Caco-2 (cell line): Measurements from ENCODE around the gene ATXN7L2. TPM values are rescaled to one million over a fixed set of nuclear protein-coding genes. Genes with fewer than 3 reads are reported as not detected.

Experiments
- BruUV-seq: library from RNA; stranded (reverse); fragments of 400-500 nt; replicated peaks from 2 replicates; lab custom pipeline; 2021; lab: Mats Ljungman, UMichigan
- CTCF ChIA-PET: fragments of 300-600 bp; sonication (Branson Sonifier 250); formaldehyde crosslinking; loops from one replicate; lab custom pipeline; 2022; ENCODE audit warnings: antibody characterized with exemption; lab: Charles Lee
- POLR2A ChIA-PET: fragments of 300-600 bp; sonication (Branson Sonifier 250); formaldehyde crosslinking; loops from one replicate; lab custom pipeline; 2022; ENCODE audit warnings: antibody characterized with exemption; lab: Charles Lee
- DNase-seq, 2 experiments: peaks; one replicate each; pipeline versions ENCODE4 v3.0.0 to v3.0.0-alpha.2; 2020 to 2022
- H3K27me3 ChIP-seq: replicated peaks from 2 replicates; pipeline ENCODE4 v1.6.0; 2011; ENCODE audit warnings: low read length; ENCODE audit not compliant: control insufficient read depth, insufficient read depth
- H3K36me3 ChIP-seq: 2 replicates; pipeline ENCODE4 v1.5.1; 2011; ENCODE audit warnings: low read length; ENCODE audit not compliant: control insufficient read depth, insufficient read depth
- H3K4me1 ChIP-seq: fragments of 250-450 bp; sonication (Bioruptor Pico); 2 replicates; pipeline ENCODE4 v1.5.1; 2020; ENCODE audit warnings: mild to moderate bottlenecking
- H3K4me3 ChIP-seq: 2 replicates; pipeline ENCODE4 v1.5.1; 2011; ENCODE audit warnings: low read depth, mild to moderate bottlenecking, control low read depth, low read length
- H3K9me3 ChIP-seq: fragments of 250-450 bp; sonication (Bioruptor Pico); 2 replicates; pipeline ENCODE4 v1.5.1; 2020; ENCODE audit warnings: mild to moderate bottlenecking, moderate library complexity
- H3K27ac Mint-ChIP-seq: one replicate; pipeline ENCODE4 v1.8.0; 2022; ENCODE audit warnings: mixed read lengths; ENCODE audit not compliant: unreplicated experiment
- H3K27me3 Mint-ChIP-seq: one replicate; pipeline ENCODE4 v1.8.0; 2022; ENCODE audit warnings: mixed read lengths; ENCODE audit not compliant: insufficient read depth, unreplicated experiment
- H3K36me3 Mint-ChIP-seq: one replicate; pipeline ENCODE4 v1.8.0; 2022; ENCODE audit warnings: mild to moderate bottlenecking, mixed read lengths; ENCODE audit not compliant: insufficient read depth, unreplicated experiment
- H3K4me1 Mint-ChIP-seq: one replicate; pipeline ENCODE4 v1.8.0; 2022; ENCODE audit warnings: low read depth, mixed read lengths; ENCODE audit not compliant: unreplicated experiment
- H3K4me3 Mint-ChIP-seq: one replicate; pipeline ENCODE4 v1.8.0; 2022; ENCODE audit warnings: mild to moderate bottlenecking, moderate library complexity, mixed read lengths; ENCODE audit not compliant: unreplicated experiment
- H3K9me3 Mint-ChIP-seq: one replicate; pipeline ENCODE4 v1.8.0; 2022; ENCODE audit warnings: mixed read lengths; ENCODE audit not compliant: unreplicated experiment
- CTCF ChIP-seq, 2 experiments: fragments of 200-600 bp in 1 of 2; IDR thresholded peaks; 1 replicate in 1 of 2; 2 replicates in 1 of 2; pipeline versions ENCODE4 v1.5.1 to v1.8.0; 2011 to 2022; ENCODE audit warnings: antibody characterized with exemption in 1 of 2, control low read depth in 1 of 2, inconsistent platforms in 1 of 2, low read depth in 1 of 2, low read length in 1 of 2, mild to moderate bottlenecking in 1 of 2, moderate library complexity in 1 of 2; ENCODE audit not compliant: insufficient read depth in 1 of 2, severe bottlenecking in 1 of 2, unreplicated experiment in 1 of 2
- intact Hi-C: fragments of 100-400 bp; cut with micrococcal nuclease; formaldehyde crosslinking; loops from one replicate; pipeline ENCODE4 v1.10.0; 2022; ENCODE audit not compliant: unreplicated experiment
- total RNA-seq: library from RNA; stranded (reverse); gene quantifications from 2 replicates; pipeline ENCODE4 v1.2.3, GENCODE V29; 2022

The ATXN7L2 gene
- total RNA-seq, 1 experiment from 2014 or later = 4.0 TPM

- Histone ChIP-seq H3K4me1 (peaks cover 5% of the 10 kb centered on the region; the same call in 1 of the 2 replicates), H3K4me3 (no peak overlapping the region), H3K9me3 (no peaks in the 10 kb centered on the region), H3K27me3 (no peaks in the 10 kb centered on the region), H3K36me3 (no peaks in the 10 kb centered on the region)
- no TSS peak for BruUV-seq
- Mint-ChIP-seq H3K36me3 (no peaks in the 10 kb centered on the region), H3K9me3 (no peaks in the 10 kb centered on the region), H3K4me3 (no peak overlapping the region), H3K27me3 (peaks cover 11% of the 10 kb centered on the region), H3K27ac (no peak overlapping the region), H3K4me1 (no peaks in the 10 kb centered on the region)
- no peak for DNase-seq
- TF ChIP-seq CTCF (IDR thresholded peaks at IDR 0.05; ENCODE audit: insufficient read depth in 1 of 2, low read depth in 1 of 2, low read length in 1 of 2, severe bottlenecking in 1 of 2, unreplicated experiment in 1 of 2) = no peak
- ChIA-PET POLR2A (interaction anchor here (0.6 kb wide), 1 partner anchor 11 kb away, joined by 3 read pairs; no protein-coding TSS in a partner anchor), CTCF (no interaction called here)
- intact Hi-C loops = loop anchor here (5.0 kb wide), 1 partner anchor 53 kb away; the partner anchor contains the start of gene PSMA5
Measured at GRCh38 chr1:109479901-109480300, 3.8 kb upstream of the ATXN7L2 start.

GRCh38 chr1:109481646-109482045 lies 2.1 kb upstream of the ATXN7L2 start:
- Mint-ChIP-seq H3K4me3 (no peak overlapping the region), H3K27ac (no peak overlapping the region), H3K27me3 (peaks cover 7% of the 10 kb centered on the region), H3K4me1 (no peaks in the 10 kb centered on the region), H3K36me3 (no peaks in the 10 kb centered on the region), H3K9me3 (no peaks in the 10 kb centered on the region)
- Histone ChIP-seq H3K9me3 (no peaks in the 10 kb centered on the region), H3K27me3 (no peaks in the 10 kb centered on the region), H3K4me1 (peaks cover 5% of the 10 kb centered on the region; the same call in 1 of the 2 replicates), H3K4me3 (no peak overlapping the region), H3K36me3 (no peaks in the 10 kb centered on the region)
- no peak for TF ChIP-seq CTCF (IDR thresholded peaks at IDR 0.05; ENCODE audit: insufficient read depth in 1 of 2, low read depth in 1 of 2, low read length in 1 of 2, severe bottlenecking in 1 of 2, unreplicated experiment in 1 of 2)
- intact Hi-C loops = loop anchor here (5.0 kb wide), 1 partner anchor 54 kb away; the partner anchor contains the start of gene PSMA5
- POLR2A ChIA-PET = no interaction called here
- CTCF ChIA-PET = no interaction called here
- no peak for DNase-seq
- no TSS peak for BruUV-seq

- Mint-ChIP-seq H3K4me1 (no peaks in the 10 kb centered on the region), H3K27me3 (peaks cover 7% of the 10 kb centered on the region), H3K4me3 (no peak overlapping the region), H3K27ac (no peak overlapping the region), H3K9me3 (no peaks in the 10 kb centered on the region), H3K36me3 (no peaks in the 10 kb centered on the region)
- Histone ChIP-seq H3K9me3 (no peaks in the 10 kb centered on the region), H3K36me3 (no peaks in the 10 kb centered on the region), H3K4me1 (peaks cover 5% of the 10 kb centered on the region; the same call in 1 of the 2 replicates), H3K4me3 (no peak overlapping the region), H3K27me3 (no peaks in the 10 kb centered on the region)
- BruUV-seq = no TSS peak
- CTCF ChIA-PET = interaction anchor here (0.5 to 0.6 kb wide), 2 partner anchors 66 to 461 kb away, joined by 3 read pairs; no protein-coding TSS in a partner anchor
- TF ChIP-seq CTCF (IDR thresholded peaks at IDR 0.05; ENCODE audit: insufficient read depth in 1 of 2, low read depth in 1 of 2, low read length in 1 of 2, severe bottlenecking in 1 of 2, unreplicated experiment in 1 of 2) = no peak
- POLR2A ChIA-PET = no interaction called here
- DNase-seq = no peak
- intact Hi-C loops = loop anchor here (5.0 kb wide), 1 partner anchor 55 kb away; the partner anchor contains the start of gene PSMA5
Measured at GRCh38 chr1:109482242-109482641, 1.5 kb upstream of the ATXN7L2 start.
